KMS-11 (cell line): ENCODE data around the gene ZNRF2.
A peak's percentile ranks its signal among the peaks of the same experiment; 100 is the strongest.

Source experiments
- H2AFZ ChIP-seq: fragments of 200-600 bp; sonication (generic); 2 replicates; pipeline ENCODE4 v1.6.1; 2016; ENCODE audit warnings: antibody characterized with exemption, mixed run types, low read depth
- H3K27ac ChIP-seq: fragments of 200-600 bp; sonication (generic); 2 replicates; pipeline ENCODE4 v1.6.1; 2016; ENCODE audit warnings: mild to moderate bottlenecking, mixed run types
- H3K27me3 ChIP-seq: fragments of 200-600 bp; sonication (generic); 2 replicates; pipeline ENCODE4 v1.6.1; 2017; ENCODE audit warnings: mild to moderate bottlenecking, low read depth, mixed run types, moderate library complexity; ENCODE audit not compliant: insufficient read depth
- H3K36me3 ChIP-seq: fragments of 200-600 bp; sonication (generic); 2 replicates; pipeline ENCODE4 v1.6.1; 2017; ENCODE audit warnings: mild to moderate bottlenecking, mixed run types; ENCODE audit not compliant: insufficient read depth
- H3K4me1 ChIP-seq: fragments of 200-600 bp; sonication (generic); 2 replicates; pipeline ENCODE4 v1.6.1; 2016; ENCODE audit warnings: mild to moderate bottlenecking, low read depth, mixed run types; ENCODE audit not compliant: poor library complexity, severe bottlenecking
- H3K4me2 ChIP-seq: fragments of 200-600 bp; sonication (generic); 2 replicates; pipeline ENCODE4 v1.7.0; 2016; ENCODE audit warnings: mild to moderate bottlenecking, mixed run types
- H3K4me3 ChIP-seq: fragments of 200-600 bp; sonication (generic); IDR thresholded peaks from 2 replicates; pipeline ENCODE4 v1.6.1; 2017; ENCODE audit warnings: low read depth, low read length, mixed read lengths; ENCODE audit not compliant: insufficient read depth
- H3K79me2 ChIP-seq: fragments of 200-600 bp; sonication (generic); 2 replicates; pipeline ENCODE4 v1.6.1; 2016; ENCODE audit warnings: low read depth, mixed run types; ENCODE audit not compliant: insufficient read depth
- H3K9ac ChIP-seq: fragments of 200-600 bp; sonication (generic); 2 replicates; pipeline ENCODE4 v1.6.1; 2016; ENCODE audit warnings: mild to moderate bottlenecking, mixed run types
- H4K20me1 ChIP-seq: fragments of 200-600 bp; sonication (generic); 2 replicates; pipeline ENCODE4 v1.6.1; 2016; ENCODE audit warnings: mild to moderate bottlenecking, mixed run types; ENCODE audit not compliant: insufficient read depth
- TF ChIP-seq, protein P1 (sequence below): fragments of 200-600 bp; sonication (generic); conservative IDR thresholded peaks from 2 replicates; pipeline ENCODE4 v1.6.1; 2017; ENCODE audit warnings: low read depth, mild to moderate bottlenecking, antibody characterized with exemption, low read length, moderate library complexity, mixed read lengths

ZNRF2 gene

DNA sequence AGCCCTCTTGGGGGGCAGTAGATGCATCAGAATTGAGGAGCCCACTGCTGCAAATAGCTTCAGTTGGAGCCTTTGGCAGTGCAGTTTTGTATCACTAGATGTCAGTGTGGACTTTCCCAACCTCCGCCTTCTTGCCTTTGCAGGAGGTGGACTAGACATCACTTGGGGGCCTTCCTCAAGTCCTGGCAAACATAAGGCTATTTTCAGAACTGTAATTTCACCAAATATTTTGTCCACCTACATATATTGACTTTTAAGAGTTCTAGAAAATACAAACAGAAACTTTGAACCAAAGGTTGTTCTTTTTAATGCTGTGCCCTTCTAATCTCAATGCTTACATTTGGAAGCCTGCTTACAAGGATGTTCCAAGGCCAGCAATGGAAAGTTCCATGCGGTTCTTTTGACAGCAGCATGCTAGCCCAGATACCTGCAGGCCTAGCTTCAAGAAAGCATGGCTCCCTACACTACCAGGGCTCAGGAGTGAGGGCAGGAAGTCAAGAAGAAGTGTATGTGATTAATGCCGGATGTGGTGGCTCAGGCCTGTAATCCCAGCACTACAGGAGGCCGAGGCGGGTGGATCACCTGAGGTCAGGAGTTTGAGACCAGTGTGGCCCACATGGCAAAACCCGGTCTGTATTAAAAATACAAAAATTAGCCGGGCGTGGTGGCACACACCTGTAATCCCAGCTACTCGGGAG is 8.0 kb upstream of the ZNRF2 start:
- no peaks in the 10 kb centered on the region for H3K79me2 ChIP-seq
- H3K27me3 ChIP-seq: no peaks in the 10 kb centered on the region
- no peak overlapping the region for H3K27ac ChIP-seq
- no peaks in the 10 kb centered on the region for H4K20me1 ChIP-seq
- H2AFZ ChIP-seq: no peak overlapping the region
- H3K9ac ChIP-seq: no peak overlapping the region
- peaks cover 3% of the 10 kb centered on the region for H3K4me1 ChIP-seq
- TF ChIP-seq, protein P1, sequence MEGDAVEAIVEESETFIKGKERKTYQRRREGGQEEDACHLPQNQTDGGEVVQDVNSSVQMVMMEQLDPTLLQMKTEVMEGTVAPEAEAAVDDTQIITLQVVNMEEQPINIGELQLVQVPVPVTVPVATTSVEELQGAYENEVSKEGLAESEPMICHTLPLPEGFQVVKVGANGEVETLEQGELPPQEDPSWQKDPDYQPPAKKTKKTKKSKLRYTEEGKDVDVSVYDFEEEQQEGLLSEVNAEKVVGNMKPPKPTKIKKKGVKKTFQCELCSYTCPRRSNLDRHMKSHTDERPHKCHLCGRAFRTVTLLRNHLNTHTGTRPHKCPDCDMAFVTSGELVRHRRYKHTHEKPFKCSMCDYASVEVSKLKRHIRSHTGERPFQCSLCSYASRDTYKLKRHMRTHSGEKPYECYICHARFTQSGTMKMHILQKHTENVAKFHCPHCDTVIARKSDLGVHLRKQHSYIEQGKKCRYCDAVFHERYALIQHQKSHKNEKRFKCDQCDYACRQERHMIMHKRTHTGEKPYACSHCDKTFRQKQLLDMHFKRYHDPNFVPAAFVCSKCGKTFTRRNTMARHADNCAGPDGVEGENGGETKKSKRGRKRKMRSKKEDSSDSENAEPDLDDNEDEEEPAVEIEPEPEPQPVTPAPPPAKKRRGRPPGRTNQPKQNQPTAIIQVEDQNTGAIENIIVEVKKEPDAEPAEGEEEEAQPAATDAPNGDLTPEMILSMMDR: peak; percentile 79
- H3K4me3 ChIP-seq: no peak overlapping the region
- H3K4me2 ChIP-seq: no peak overlapping the region
- H3K36me3 ChIP-seq: no peaks in the 10 kb centered on the region

DNA sequence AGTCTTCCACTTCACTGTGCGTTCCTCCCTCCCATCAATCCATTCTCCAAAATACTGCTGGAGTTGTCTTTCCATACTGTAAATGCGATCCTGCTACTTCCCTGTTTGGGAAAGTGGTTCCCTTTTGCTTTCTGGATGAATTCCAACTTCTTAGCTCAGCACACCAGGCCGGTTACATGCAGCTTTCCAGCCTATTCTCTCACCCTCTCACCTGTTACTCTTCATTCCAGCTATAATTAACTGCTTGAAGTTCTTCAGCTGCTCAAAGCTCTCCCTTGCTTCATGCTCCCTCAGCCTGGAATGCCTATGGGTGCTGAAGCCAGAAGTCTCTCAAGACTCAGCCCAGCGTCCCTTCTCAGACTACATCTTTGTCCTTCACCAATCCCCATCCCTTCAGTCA is 6.0 kb upstream of the ZNRF2 start:
- Histone ChIP-seq H3K4me2 (no peak overlapping the region), H3K27me3 (no peaks in the 10 kb centered on the region), H3K79me2 (no peaks in the 10 kb centered on the region), H2AFZ (no peak overlapping the region), H3K9ac (no peak overlapping the region), H4K20me1 (no peaks in the 10 kb centered on the region), H3K36me3 (no peaks in the 10 kb centered on the region), H3K4me1 (peaks cover 7% of the 10 kb centered on the region), H3K27ac (no peak overlapping the region), H3K4me3 (no peak overlapping the region)
- TF ChIP-seq, protein P1: no peak

DNA sequence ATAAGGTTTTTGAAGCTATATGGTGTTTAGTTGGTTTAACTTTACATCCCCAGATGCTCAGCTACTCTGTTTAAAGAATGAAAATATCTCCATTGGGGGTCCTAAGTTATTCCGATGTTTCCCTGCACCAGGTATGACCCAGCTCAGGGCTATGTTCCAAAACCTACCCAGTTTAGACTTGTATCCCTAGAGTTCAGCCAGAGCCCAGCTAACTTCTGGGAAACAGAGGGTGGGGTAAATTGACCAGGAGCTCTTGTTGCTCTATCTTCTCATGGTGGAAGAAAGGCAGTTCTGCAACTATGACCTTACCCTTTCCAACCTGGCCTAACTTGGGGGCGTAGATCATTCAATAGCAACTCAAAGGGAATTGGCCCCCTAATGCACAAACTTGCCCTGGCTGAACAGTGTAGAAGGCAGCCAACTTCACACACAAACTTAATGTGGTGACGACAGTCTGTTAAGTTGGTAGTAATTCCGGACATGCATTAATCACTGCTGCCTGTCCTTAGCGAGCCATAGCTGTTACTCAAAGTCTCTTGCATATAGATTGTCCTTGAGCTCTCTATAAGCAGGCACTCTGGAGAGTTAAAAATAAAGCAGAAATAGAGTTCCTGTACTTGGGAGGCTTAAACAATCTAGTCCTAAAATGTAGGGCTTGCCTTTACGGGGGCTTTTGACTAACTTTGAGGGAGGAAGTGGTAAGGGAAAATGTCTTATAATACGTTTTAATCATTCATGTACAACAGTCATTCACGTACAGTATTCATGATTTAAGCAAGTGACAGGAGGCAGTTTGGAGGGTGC is 5.3 kb upstream of the ZNRF2 start:
- Histone ChIP-seq H4K20me1 (no peaks in the 10 kb centered on the region), H2AFZ (no peak overlapping the region), H3K27me3 (no peaks in the 10 kb centered on the region), H3K27ac (no peak overlapping the region), H3K4me3 (no peak overlapping the region), H3K36me3 (no peaks in the 10 kb centered on the region), H3K9ac (no peak overlapping the region), H3K4me2 (no peak overlapping the region), H3K79me2 (no peaks in the 10 kb centered on the region), H3K4me1 (peaks cover 13% of the 10 kb centered on the region)
- TF ChIP-seq, protein P1: no peak

DNA sequence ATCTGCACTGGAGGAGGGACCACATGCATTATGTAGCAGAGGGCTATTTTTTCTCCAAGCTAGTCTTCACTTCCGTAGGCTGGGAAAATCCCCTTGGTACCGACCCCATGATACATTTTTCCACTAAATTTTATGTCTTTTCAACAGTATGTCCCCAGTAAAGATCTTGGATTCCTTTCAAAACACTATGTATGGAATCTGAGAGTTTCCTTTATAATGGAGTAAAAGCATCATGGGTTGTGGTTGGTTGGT is 4.8 kb upstream of the ZNRF2 start:
- H2AFZ ChIP-seq: no peak overlapping the region

More for the DNA sequence above, 4.8 kb upstream of the ZNRF2 start:
- no peak overlapping the region for H3K4me3 ChIP-seq
- TF ChIP-seq, protein P1: no peak
- no peaks in the 10 kb centered on the region for H3K27me3 ChIP-seq
- peaks cover 13% of the 10 kb centered on the region for H3K4me1 ChIP-seq
- no peak overlapping the region for H3K27ac ChIP-seq
- no peaks in the 10 kb centered on the region for H3K79me2 ChIP-seq
- H4K20me1 ChIP-seq: no peaks in the 10 kb centered on the region
- H3K4me2 ChIP-seq: no peak overlapping the region
- H3K36me3 ChIP-seq: no peaks in the 10 kb centered on the region
- H3K9ac ChIP-seq: no peak overlapping the region
